Measurements from ENCODE around the gene CABLES1. TPM values are rescaled to one million over a fixed set of nuclear protein-coding genes. Genes with fewer than 3 reads are reported as not detected.

CABLES1 gene
- total RNA-seq, 2 donors from 2014 or later: 9.9 to 16.7 TPM

DNA sequence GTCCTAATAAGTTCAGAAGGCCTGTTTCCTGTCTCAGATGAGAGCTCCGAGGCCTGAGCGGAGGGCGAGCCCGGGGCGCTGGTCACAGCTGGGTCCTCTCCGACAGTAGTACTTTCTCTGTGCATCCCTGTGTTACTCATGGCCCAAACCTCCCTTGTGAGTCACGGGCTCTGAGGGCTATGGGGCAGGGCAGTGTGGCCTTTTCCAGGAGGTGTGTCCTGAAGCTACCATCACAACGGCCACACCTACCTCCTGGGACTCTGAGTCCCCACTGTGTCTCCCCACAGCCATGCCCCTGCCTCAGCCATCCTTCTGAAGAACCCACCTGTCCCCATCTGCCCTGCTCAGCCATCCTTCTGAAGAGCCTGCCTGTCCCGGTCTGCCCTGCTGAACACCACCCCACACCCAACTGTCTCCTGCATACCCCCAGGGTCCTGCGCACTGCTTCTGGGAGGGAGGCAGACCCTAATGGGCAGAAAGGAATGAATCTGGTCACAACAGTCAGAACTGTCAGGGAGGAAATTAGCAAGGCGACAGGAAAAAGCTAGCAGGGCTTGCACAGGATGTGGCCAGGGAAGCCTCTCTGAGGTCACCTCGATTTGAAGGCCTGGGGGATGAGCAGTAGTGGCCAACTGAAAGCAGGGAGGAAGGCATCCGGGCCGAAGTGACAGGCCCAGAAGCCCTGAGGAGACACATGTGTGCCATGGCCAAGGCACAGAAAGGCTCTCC lies 172.4 kb downstream of the CABLES1 start:
- Histone ChIP-seq H3K9me3 (ENCODE audit: control insufficient read depth, low read length) (no peaks in the 10 kb centered on the region), H3K4me3 (ENCODE audit: low read length) (no peak overlapping the region), H3K9ac (ENCODE audit: extremely low read depth, low read length, poor library complexity, severe bottlenecking) (no peak overlapping the region), H3K36me3 (ENCODE audit: control insufficient read depth, insufficient read depth, low read length) (no peaks in the 10 kb centered on the region), H3K27me3 (ENCODE audit: control insufficient read depth, insufficient read depth, low read length, poor library complexity, severe bottlenecking) (no peaks in the 10 kb centered on the region), H3K27ac (ENCODE audit: low read depth, low read length) (no peak overlapping the region), H3K4me1 (ENCODE audit: control insufficient read depth, insufficient read depth, low read length) (no peaks in the 10 kb centered on the region)
- TF ChIP-seq, protein P1, sequence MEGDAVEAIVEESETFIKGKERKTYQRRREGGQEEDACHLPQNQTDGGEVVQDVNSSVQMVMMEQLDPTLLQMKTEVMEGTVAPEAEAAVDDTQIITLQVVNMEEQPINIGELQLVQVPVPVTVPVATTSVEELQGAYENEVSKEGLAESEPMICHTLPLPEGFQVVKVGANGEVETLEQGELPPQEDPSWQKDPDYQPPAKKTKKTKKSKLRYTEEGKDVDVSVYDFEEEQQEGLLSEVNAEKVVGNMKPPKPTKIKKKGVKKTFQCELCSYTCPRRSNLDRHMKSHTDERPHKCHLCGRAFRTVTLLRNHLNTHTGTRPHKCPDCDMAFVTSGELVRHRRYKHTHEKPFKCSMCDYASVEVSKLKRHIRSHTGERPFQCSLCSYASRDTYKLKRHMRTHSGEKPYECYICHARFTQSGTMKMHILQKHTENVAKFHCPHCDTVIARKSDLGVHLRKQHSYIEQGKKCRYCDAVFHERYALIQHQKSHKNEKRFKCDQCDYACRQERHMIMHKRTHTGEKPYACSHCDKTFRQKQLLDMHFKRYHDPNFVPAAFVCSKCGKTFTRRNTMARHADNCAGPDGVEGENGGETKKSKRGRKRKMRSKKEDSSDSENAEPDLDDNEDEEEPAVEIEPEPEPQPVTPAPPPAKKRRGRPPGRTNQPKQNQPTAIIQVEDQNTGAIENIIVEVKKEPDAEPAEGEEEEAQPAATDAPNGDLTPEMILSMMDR (conservative IDR thresholded peaks at IDR 0.05): no peak
- Mint-ChIP-seq H3K27me3 (ENCODE audit: insufficient read depth) (no peaks in the 10 kb centered on the region), H3K4me1 (peaks cover 20% of the 10 kb centered on the region), H3K9me3 (no peaks in the 10 kb centered on the region), H3K36me3 (ENCODE audit: low read depth) (no peaks in the 10 kb centered on the region), H3K4me3 (no peak overlapping the region), H3K27ac (no peak overlapping the region)
- peak; percentile 31 for DNase-seq
- 90 to 96% methylated on average over 13 to 14 of the region's 14 CpGs for WGBS, 2 experiments (ENCODE audit: insufficient coverage in 1 of 2, insufficient read length in 1 of 2)

Other genes with a start within 250 kb of the CABLES1 start
- 10 to 100 TPM; 44.3 to 55.5 TPM for gene RBBP8, start 202.2 kb upstream of the CABLES1 start, total RNA-seq